Measurements from ENCODE around the gene CAMK1D. TPM values are rescaled to one million over a fixed set of nuclear protein-coding genes. Genes with fewer than 3 reads are reported as not detected.

Gene CAMK1D
- total RNA-seq, 1 experiment from 2014 or later: 6.3 TPM

DNA sequence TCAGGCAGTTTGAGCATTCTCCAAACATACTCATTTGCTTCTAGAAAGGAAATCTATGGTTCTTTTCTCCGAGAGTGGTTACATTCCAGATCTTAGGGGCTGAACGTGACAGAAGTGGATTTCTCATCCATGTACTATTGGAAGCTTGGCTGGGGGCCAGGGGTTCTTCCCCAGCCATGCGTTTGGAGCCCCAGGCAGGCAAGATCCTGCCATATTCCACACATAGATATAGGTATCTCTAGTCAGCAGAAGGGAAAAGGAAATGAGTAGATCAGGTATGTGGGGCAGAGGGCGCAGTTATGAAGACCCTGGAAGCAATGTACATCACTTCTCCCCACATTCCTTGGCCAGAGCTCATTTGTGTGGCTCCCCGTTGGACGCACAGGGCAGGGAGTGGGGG is 352.3 kb downstream of the CAMK1D start:
- Histone ChIP-seq H3K14ac (ENCODE audit: insufficient read depth, low read length) (no peak overlapping the region), H3K4me2 (ENCODE audit: insufficient read depth, insufficient read length, low read length) (no peak overlapping the region), H2BK15ac (ENCODE audit: low read depth, low read length) (no peak overlapping the region), H3K9ac (ENCODE audit: extremely low read depth, insufficient read length, low read length) (no peak overlapping the region), H2AFZ (ENCODE audit: low read length) (no peak overlapping the region), H4K5ac (ENCODE audit: insufficient read length, low read depth, low read length) (no peak overlapping the region), H3K4me1 (ENCODE audit: insufficient read depth, low read length) (no peaks in the 10 kb centered on the region), H4K8ac (replicated peaks; ENCODE audit: insufficient read length, low read depth, low read length) (no peak overlapping the region), H3K56ac (ENCODE audit: insufficient read length, low read depth, low read length) (no peak overlapping the region), H2BK5ac (ENCODE audit: insufficient read length, low read length) (no peak overlapping the region), H2BK20ac (ENCODE audit: low read depth, low read length, poor library complexity, severe bottlenecking) (no peak overlapping the region), H2AK5ac (ENCODE audit: insufficient read length, low read length) (no peak overlapping the region), H3K18ac (ENCODE audit: insufficient read length, low read depth, low read length) (no peak overlapping the region), H3K27ac (ENCODE audit: insufficient read length, low read depth, low read length) (no peak overlapping the region), H4K91ac (ENCODE audit: insufficient read length, low read depth, low read length) (no peak overlapping the region), H3K23ac (ENCODE audit: insufficient read length, low read depth, low read length) (no peak overlapping the region), H3K23me2 (ENCODE audit: insufficient read length, low read depth, low read length, poor library complexity, severe bottlenecking) (no peaks in the 10 kb centered on the region), H3K4ac (ENCODE audit: low read depth, low read length) (no peak overlapping the region), H3K27me3 (ENCODE audit: insufficient read depth, low read length) (no peaks in the 10 kb centered on the region; the same call in 1 of the 2 replicates), H3K79me1 (ENCODE audit: insufficient read depth, low read depth, low read length, poor library complexity, severe bottlenecking) (no peaks in the 10 kb centered on the region), H4K20me1 (ENCODE audit: control insufficient read depth, insufficient read depth, insufficient read length) (no peaks in the 10 kb centered on the region), H3T11ph (ENCODE audit: low read length) (no peak overlapping the region), H2BK120ac (ENCODE audit: low read depth, low read length, poor library complexity, severe bottlenecking) (no peak overlapping the region), H3K9me3 (ENCODE audit: control insufficient read depth, low read depth, low read length) (no peaks in the 10 kb centered on the region), H2BK12ac (ENCODE audit: insufficient read length, low read depth, low read length) (no peak overlapping the region), H3K79me2 (ENCODE audit: insufficient read depth, low read length) (no peaks in the 10 kb centered on the region)
- no peak for DNase-seq
- peaks cover under 1 to 1% of the 10 kb centered on the region in 2 experiments; a peak in 3 of 4 replicates for H3K4me1 Mint-ChIP-seq
- no peaks in the 10 kb centered on the region for H3K27me3 Mint-ChIP-seq (ENCODE audit: low read depth)
- WGBS (ENCODE audit: extremely low coverage, insufficient read length, low lambda C conversion rate): no CpG with 5 or more reads among the region's 6 CpGs
- no peaks in the 10 kb centered on the region for H3K9me3 Mint-ChIP-seq
- no peak overlapping the region; a peak in 1 of 7 replicates for H3K27ac Mint-ChIP-seq
- H3K36me3 Mint-ChIP-seq (ENCODE audit: insufficient read depth in 1 of 3, low read depth in 3 of 3): no peaks in the 10 kb centered on the region
- H3K4me3 Mint-ChIP-seq: no peak overlapping the region
- TF ChIP-seq, protein P1, sequence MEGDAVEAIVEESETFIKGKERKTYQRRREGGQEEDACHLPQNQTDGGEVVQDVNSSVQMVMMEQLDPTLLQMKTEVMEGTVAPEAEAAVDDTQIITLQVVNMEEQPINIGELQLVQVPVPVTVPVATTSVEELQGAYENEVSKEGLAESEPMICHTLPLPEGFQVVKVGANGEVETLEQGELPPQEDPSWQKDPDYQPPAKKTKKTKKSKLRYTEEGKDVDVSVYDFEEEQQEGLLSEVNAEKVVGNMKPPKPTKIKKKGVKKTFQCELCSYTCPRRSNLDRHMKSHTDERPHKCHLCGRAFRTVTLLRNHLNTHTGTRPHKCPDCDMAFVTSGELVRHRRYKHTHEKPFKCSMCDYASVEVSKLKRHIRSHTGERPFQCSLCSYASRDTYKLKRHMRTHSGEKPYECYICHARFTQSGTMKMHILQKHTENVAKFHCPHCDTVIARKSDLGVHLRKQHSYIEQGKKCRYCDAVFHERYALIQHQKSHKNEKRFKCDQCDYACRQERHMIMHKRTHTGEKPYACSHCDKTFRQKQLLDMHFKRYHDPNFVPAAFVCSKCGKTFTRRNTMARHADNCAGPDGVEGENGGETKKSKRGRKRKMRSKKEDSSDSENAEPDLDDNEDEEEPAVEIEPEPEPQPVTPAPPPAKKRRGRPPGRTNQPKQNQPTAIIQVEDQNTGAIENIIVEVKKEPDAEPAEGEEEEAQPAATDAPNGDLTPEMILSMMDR (conservative IDR thresholded peaks at IDR 0.05): no peak

Data from H9 (cell line).